Stimulated activated CD8-positive, alpha-beta memory T cell treated with anti-CD3 and anti-CD28 coated beads, Interleukin-7, amount 100 ng/mL, for 24 hours (primary cell): ENCODE results near the gene NOTUM.

Experiments
- DNase-seq: peaks from one replicate; pipeline ENCODE4 v3.0.0-alpha.2; 2020; ENCODE audit warnings: low read depth

Gene NOTUM

DNA sequence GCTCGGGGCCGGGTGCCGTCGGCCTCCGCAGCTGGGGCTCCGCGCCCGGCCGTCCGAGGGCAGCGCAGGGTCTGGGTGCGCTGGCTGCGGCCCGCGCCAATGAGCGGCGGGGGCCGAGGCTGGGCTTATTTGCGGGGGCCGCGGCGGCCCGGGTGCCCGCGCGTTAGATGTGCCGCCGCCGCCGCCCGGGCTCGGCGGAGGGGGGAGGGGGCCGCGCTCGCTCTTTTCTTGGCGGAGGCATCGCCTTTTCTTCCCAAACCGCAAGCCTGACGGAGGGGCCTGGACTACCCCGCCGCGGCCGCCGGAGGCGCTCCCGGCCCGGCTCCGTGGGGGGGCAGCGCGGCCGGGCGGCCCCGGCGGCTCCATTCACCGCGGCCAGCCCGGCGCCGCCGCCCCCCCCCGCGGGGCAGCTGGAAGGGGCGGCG is at the start of gene NOTUM:
Gene NOTUM (minus strand): TSS at position 101 of the 425 bp plus-strand sequence. CDS start 278 bp downstream, outside the sequence.
- no peak for DNase-seq

DNA sequence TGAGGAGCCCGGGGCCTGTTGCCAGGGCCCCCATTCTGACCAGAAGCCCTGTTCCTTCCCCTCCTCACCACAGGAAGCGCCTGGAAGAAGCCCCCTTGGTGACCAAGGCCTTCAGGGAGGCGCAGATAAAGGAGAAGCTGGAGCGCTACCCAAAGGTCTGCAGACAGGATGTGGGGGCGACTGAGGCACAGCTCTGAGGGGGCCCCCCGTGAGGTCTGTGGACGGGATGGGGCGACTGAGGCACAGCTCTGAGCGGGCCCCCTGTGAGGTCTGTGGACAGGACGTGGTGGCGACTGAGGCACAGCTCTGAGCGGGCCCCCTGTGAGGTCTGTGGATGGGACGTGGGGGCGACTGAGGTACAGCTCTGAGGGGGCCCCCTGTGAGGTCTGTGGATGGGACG is 48.4 kb upstream of the NOTUM start:
- DNase-seq = no peak

DNA sequence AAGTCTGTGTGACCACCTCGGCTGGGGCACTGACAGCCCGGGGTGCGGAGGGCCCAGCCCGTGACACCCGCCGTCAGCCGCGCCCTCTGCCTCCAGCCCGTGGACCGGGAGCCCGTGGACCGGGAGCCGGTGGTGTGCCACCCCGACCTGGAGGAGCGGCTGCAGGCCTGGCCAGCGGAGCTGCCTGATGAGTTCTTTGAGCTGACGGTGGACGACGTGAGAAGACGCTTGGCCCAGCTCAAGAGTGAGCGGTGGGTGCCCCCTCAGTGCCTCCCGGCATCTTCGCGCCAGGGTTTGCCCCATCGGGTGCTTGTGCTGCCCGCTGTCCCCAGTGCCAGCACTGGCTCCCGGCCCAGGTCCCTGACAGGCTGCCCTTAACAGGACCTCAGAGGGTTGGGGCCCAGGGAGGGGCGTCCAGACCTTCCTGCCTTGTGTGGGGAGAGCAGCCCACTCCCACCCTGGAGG is 48.0 kb upstream of the NOTUM start:
- no peak for DNase-seq

- no peak for DNase-seq
Measured at GRCh38 chr17:82008258-82008940, 47.4 kb upstream of the NOTUM start.

DNA sequence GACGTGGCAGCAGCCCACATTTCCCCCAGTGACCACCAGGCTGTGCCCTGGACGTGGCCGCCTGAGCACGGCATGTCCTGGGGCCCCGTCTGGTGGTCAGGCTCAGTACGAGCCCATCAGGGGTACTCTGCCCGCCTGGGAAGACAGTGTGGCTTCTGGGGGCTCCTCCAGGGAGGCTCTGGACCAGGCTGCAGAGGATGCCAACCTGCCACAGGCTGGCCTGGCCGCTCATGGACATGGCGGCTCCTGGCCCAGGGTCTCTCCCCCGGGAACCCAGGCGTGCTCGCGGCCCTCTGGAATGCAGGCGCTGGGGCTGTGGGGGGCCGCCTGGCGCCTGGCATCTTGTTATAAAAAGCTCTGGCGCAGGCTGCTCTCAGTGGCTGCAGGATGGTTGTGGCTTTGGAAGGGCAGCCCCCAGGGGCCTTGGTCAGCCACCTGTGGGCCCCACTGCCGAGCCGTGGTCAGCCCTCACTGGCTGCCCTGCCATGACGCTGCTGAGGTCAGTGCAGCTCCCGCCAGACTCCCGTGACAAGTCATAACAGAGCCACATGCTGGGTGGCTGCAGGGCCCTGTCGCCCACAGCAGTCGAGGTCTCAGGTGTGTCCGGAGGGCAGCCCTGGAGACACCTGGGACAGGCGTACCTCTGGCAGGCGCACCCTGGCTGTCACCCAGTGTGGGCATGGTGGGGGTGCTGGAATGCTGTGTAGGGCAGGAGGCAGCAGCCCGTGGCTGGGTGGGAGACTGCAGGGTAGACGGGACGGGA is 46.7 kb upstream of the NOTUM start:
- DNase-seq = no peak

- no peak for DNase-seq
Measured at GRCh38 chr17:82007228-82007494, 46.2 kb upstream of the NOTUM start.

GRCh38 chr17:82006468-82007227 is 45.7 kb upstream of the NOTUM start:
- no peak for DNase-seq

- no peak for DNase-seq
Measured at GRCh38 chr17:82005701-82006348, 44.8 kb upstream of the NOTUM start.

DNA sequence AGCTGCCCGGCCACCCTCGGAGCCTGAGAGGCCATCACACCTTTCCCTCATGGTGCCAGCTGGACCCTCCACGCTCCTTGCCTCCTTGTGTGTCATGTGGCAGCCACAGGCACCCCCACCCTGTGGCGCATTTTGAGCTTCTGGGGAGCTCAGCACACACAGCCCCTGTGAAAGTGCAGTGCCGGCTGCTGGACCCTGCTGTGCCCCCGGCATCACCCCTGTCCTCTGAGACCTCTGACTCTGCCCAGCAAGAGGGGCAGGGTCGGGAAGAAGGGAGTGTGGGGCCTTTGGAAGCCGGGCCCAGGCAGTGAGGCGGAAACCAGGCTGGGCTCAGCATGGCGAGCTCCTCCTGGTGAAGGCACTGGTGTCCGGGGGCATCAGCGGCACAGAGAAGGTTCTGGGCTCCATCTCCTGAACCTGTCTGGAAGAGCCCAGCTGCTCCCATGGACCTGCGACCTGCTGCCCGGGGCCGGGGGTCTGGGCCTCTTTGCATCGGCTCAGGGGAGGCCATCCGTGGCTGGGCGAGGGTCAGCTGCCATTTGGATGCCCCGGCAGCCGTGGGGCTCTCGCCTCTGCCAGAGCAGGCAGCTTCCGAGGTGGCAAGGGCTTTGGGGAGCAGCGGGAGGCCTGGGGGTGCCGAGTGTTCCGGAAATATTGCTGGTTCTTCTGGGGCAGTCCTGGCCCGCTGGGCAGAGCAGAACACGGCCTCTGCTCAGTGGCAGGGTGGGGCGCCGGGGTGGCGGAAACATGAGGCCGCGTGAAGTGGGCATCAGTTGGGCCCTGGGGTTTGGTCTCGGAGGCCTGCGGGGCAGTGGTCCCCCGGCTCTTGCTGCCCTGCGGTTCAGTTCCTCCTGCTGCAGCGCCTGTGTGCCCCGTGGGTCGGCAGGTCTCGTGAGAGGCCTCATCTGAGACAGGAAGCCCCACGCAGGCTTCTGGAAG is 43.8 kb upstream of the NOTUM start:
- no peak for DNase-seq

DNA sequence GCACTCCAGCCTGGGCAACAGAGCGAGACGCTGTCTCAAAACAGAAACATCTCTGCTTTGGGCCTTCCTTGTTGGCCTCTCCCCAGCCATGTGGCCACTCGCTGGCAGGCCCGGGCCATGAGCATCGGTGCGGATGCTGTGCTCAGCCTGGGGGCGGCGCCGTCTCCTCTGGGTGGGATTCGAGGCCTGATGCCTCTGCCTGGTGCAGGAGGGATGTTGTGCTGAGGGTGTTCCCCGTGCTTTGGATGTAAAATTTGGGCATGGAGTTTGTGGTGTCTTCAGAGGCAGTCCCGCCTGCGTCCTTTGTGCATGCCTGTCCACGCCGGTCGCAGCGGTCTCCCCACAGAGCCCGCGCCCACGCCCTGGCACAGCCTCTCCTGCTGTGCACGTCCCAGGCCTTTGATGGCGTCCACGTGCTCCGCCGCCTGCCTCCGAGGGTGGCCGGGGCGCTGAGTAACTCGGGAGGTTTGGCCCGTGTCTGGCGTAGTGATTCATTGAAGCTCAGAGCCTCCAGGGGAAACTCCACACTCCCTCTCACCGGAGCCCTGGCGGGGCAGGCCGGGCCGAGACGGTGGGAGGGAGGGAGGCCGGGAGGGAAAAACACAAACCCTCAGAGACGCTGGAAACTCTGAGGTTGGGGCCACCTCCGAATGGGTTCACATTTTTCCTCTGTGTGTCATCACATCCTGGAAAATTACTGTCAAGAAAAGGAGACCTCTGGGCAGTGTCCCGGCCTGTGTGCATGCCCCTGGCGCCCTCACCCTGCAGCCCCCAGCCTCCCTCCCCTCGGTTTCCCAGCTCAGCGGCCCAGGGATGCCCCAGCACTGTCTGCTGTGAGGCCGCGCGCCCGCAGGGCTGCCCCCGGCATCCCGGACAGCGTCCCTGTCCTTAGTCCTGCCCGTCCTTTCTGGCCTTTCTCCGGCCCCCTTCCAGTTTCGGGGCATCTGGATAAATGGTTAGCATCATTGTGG is 42.7 kb upstream of the NOTUM start:
- no peak for DNase-seq

GRCh38 chr17:82001571-82002056 is 40.6 kb upstream of the NOTUM start:
- no peak for DNase-seq

GRCh38 chr17:82000803-82001570 is 40.0 kb upstream of the NOTUM start:
- DNase-seq = no peak

GRCh38 chr17:81999976-82000802 is 39.2 kb upstream of the NOTUM start:
- no peak for DNase-seq

GRCh38 chr17:81999587-81999975 is 38.6 kb upstream of the NOTUM start:
- DNase-seq = no peak

GRCh38 chr17:81998691-81999438 is 37.9 kb upstream of the NOTUM start:
- no peak for DNase-seq

DNA sequence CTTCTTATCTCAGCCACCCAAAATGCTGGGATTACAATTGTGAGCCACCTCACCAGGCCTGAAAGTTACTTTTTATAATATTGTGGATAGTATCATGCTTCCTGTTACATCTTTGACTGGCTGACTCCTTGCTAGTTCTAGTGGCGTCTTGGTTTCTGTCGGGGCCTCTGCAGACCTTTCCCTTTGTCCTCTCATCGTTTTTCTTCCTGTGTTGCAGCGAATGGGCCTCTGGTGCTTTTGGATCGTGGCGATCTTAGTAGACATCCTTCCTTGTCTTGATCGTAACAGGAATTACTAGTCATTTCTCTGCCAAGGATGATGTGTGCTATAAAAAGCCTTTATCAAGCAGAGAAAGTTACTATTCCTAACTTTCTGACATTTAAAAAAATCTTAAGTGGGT is 37.2 kb upstream of the NOTUM start:
- DNase-seq = no peak

- DNase-seq = no peak
Measured at GRCh38 chr17:81996757-81997441, 35.9 kb upstream of the NOTUM start.
